CD4-positive, CD25-positive, alpha-beta regulatory T cell (primary cell): Measurements from ENCODE around the gene MIEF1. TPM values are rescaled to one million over a fixed set of nuclear protein-coding genes. Genes with fewer than 3 reads are reported as not detected.

Source experiments
- ATAC-seq, 2 donors: fragments of 150-1000 bp; cut with Tn5 transposase; one replicate each; pipeline ENCODE4 v1.10.0; 2021; ENCODE audit warnings: low read depth in 2 of 2, moderate number of reproducible peaks in 2 of 2, moderate library complexity in 1 of 2
- DNase-seq, 3 donors: peaks; one replicate each; pipeline versions ENCODE4 v3.0.0 to v3.0.0-alpha.2; 2012 to 2022; ENCODE audit warnings: mixed read lengths in 1 of 3
- H3K27ac ChIP-seq: one replicate; pipeline ENCODE4 v1.7.0; 2013; ENCODE audit warnings: mild to moderate bottlenecking, low read length; ENCODE audit not compliant: insufficient read depth, poor library complexity, severe bottlenecking
- H3K27me3 ChIP-seq: one replicate; pipeline ENCODE4 v1.7.0; 2013; ENCODE audit warnings: low read length; ENCODE audit not compliant: control insufficient read depth, insufficient read depth
- H3K36me3 ChIP-seq: one replicate; pipeline ENCODE4 v1.7.0; 2013; ENCODE audit warnings: mild to moderate bottlenecking, low read length, moderate library complexity; ENCODE audit not compliant: control insufficient read depth, insufficient read depth
- H3K4me1 ChIP-seq: 2 replicates; pipeline ENCODE4 v1.7.0; 2013; ENCODE audit warnings: mild to moderate bottlenecking, low read length; ENCODE audit not compliant: insufficient read depth, control insufficient read depth, poor library complexity, severe bottlenecking
- H3K4me3 ChIP-seq: one replicate; pipeline ENCODE4 v1.7.0; 2013; ENCODE audit warnings: low read depth, mild to moderate bottlenecking, low read length, moderate library complexity
- H3K9me3 ChIP-seq, 2 experiments: 1 replicate in 1 of 2; 2 replicates in 1 of 2; pipeline ENCODE4 v1.7.0; 2013; ENCODE audit warnings: low read length in 2 of 2, mild to moderate bottlenecking in 1 of 2, moderate library complexity in 1 of 2; ENCODE audit not compliant: control insufficient read depth in 2 of 2
- H3K27ac Mint-ChIP-seq, 3 donors: one replicate each; pipeline ENCODE4 v1.8.0; 2020 to 2022; ENCODE audit warnings: mild to moderate bottlenecking in 3 of 3, mixed read lengths in 3 of 3, moderate library complexity in 2 of 3
- H3K27me3 Mint-ChIP-seq: one replicate; pipeline ENCODE4 v1.8.0; 2022; ENCODE audit warnings: mild to moderate bottlenecking, mixed read lengths
- H3K36me3 Mint-ChIP-seq: one replicate; pipeline ENCODE4 v1.8.0; 2020; ENCODE audit warnings: mixed read lengths
- H3K4me1 Mint-ChIP-seq, 4 donors: one replicate each; pipeline ENCODE4 v1.8.0; 2020 to 2022; ENCODE audit warnings: mixed read lengths in 4 of 4, mild to moderate bottlenecking in 1 of 4
- H3K4me3 Mint-ChIP-seq, 4 donors: one replicate each; pipeline ENCODE4 v1.8.0; 2020 to 2022; ENCODE audit warnings: mild to moderate bottlenecking in 4 of 4, mixed read lengths in 4 of 4, moderate library complexity in 3 of 4
- H3K9me3 Mint-ChIP-seq, 7 donors: one replicate each; pipeline ENCODE4 v1.8.0; 2020 to 2022; ENCODE audit warnings: mixed read lengths in 7 of 7, mild to moderate bottlenecking in 3 of 7, moderate library complexity in 2 of 7
- polyA plus RNA-seq, 4 donors: library from polyadenylated mRNA; unstranded; fragments of 300-500 nt; fragmentation: Illumina TruSeq; gene quantifications; one replicate each; pipeline ENCODE4 v1.2.3, GENCODE V29; 2021
- total RNA-seq: library from RNA; stranded (reverse); gene quantifications from one replicate; pipeline ENCODE4 v1.2.3, GENCODE V29; 2022

Gene MIEF1
- total and polyA plus RNA-seq, 5 donors from 2014 or later, result 16.0 to 39.8 (median 28.9) TPM

- no peaks in the 10 kb centered on the region for H3K36me3 ChIP-seq
- no peaks in the 10 kb centered on the region for H3K27me3 ChIP-seq
- H3K27ac ChIP-seq, result no peak overlapping the region
- peaks cover 7% of the 10 kb centered on the region for H3K4me1 ChIP-seq
- peaks cover 52% of the 10 kb centered on the region for H3K27me3 Mint-ChIP-seq
- peaks cover 0 to 6% (median 0%) of the 10 kb centered on the region in 7 donors for H3K9me3 Mint-ChIP-seq
- peak overlapping the region in 2 of 4 donors; percentile 53 to 66 for H3K4me3 Mint-ChIP-seq
- no peak overlapping the region for H3K27ac Mint-ChIP-seq
- no peak for ATAC-seq
- DNase-seq, result no peak
- peaks cover 0 to 18% (median 5%) of the 10 kb centered on the region in 4 donors for H3K4me1 Mint-ChIP-seq
- H3K4me3 ChIP-seq, result no peak overlapping the region
- no peaks in the 10 kb centered on the region for H3K9me3 ChIP-seq
- H3K36me3 Mint-ChIP-seq, result no peaks in the 10 kb centered on the region
Measured at GRCh38 chr22:39458444-39459083, 43.5 kb upstream of the MIEF1 start.

GRCh38 chr22:39459681-39460080 is 42.4 kb upstream of the MIEF1 start:
- Histone ChIP-seq H3K27me3 (no peaks in the 10 kb centered on the region), H3K27ac (no peak overlapping the region), H3K4me3 (no peak overlapping the region), H3K4me1 (peaks cover 7% of the 10 kb centered on the region), H3K9me3 (no peaks in the 10 kb centered on the region), H3K36me3 (no peaks in the 10 kb centered on the region)
- H3K4me3 Mint-ChIP-seq, result peak overlapping the region in 1 of 4 donors; percentile 41
- DNase-seq (no peak), ATAC-seq (no peak)
- no peaks in the 10 kb centered on the region for H3K36me3 Mint-ChIP-seq
- peaks cover 0 to 6% (median 0%) of the 10 kb centered on the region in 7 donors for H3K9me3 Mint-ChIP-seq
- peaks cover 0 to 18% (median 5%) of the 10 kb centered on the region in 4 donors for H3K4me1 Mint-ChIP-seq
- H3K27me3 Mint-ChIP-seq, result peaks cover 47% of the 10 kb centered on the region
- H3K27ac Mint-ChIP-seq, result no peak overlapping the region

GRCh38 chr22:39462443-39463221 is 39.5 kb upstream of the MIEF1 start:
- H3K9me3 ChIP-seq, result no peaks in the 10 kb centered on the region
- Mint-ChIP-seq H3K4me3 (no peak overlapping the region), H3K27ac (peak overlapping the region in 1 of 3 donors; percentile 90), H3K4me1 (peaks cover 0 to 13% (median 0%) of the 10 kb centered on the region in 4 donors), H3K36me3 (no peaks in the 10 kb centered on the region), H3K9me3 (peaks cover 0 to 6% (median 0%) of the 10 kb centered on the region in 7 donors), H3K27me3 (peaks cover 38% of the 10 kb centered on the region)
- H3K4me3 ChIP-seq, result no peak overlapping the region
- H3K4me1 ChIP-seq, result peaks cover 7% of the 10 kb centered on the region
- H3K36me3 ChIP-seq, result no peaks in the 10 kb centered on the region
- DNase-seq, result no peak
- no peak overlapping the region for H3K27ac ChIP-seq
- H3K27me3 ChIP-seq, result no peaks in the 10 kb centered on the region
- peak in 1 of 2 donors; percentile 27 for ATAC-seq

- H3K4me1 Mint-ChIP-seq, result peaks cover 0 to 10% (median under 1%) of the 10 kb centered on the region in 4 donors
- no peaks in the 10 kb centered on the region for H3K27me3 ChIP-seq
- peaks cover 2% of the 10 kb centered on the region for H3K4me1 ChIP-seq
- H3K36me3 Mint-ChIP-seq, result no peaks in the 10 kb centered on the region
- no peaks in the 10 kb centered on the region for H3K9me3 ChIP-seq
- H3K9me3 Mint-ChIP-seq, result peaks cover 0 to 3% (median 0%) of the 10 kb centered on the region in 7 donors
- ATAC-seq (no peak), DNase-seq (no peak)
- no peak overlapping the region for H3K4me3 ChIP-seq
- peaks cover 35% of the 10 kb centered on the region for H3K27me3 Mint-ChIP-seq
- H3K27ac Mint-ChIP-seq, result peak overlapping the region in 1 of 3 donors; percentile 77
- no peak overlapping the region for H3K27ac ChIP-seq
- no peak overlapping the region for H3K4me3 Mint-ChIP-seq
- no peaks in the 10 kb centered on the region for H3K36me3 ChIP-seq
Measured at GRCh38 chr22:39463277-39463676, 38.8 kb upstream of the MIEF1 start.

GRCh38 chr22:39463931-39464390 is 38.1 kb upstream of the MIEF1 start:
- no peaks in the 10 kb centered on the region for H3K27me3 ChIP-seq
- DNase-seq (no peak), ATAC-seq (no peak)
- no peak overlapping the region for H3K27ac ChIP-seq
- Mint-ChIP-seq H3K9me3 (no peaks in the 10 kb centered on the region), H3K36me3 (no peaks in the 10 kb centered on the region), H3K27ac (no peak overlapping the region), H3K4me1 (peaks cover 0 to 8% (median 2%) of the 10 kb centered on the region in 4 donors), H3K4me3 (no peak overlapping the region), H3K27me3 (peaks cover 31% of the 10 kb centered on the region)
- H3K36me3 ChIP-seq, result no peaks in the 10 kb centered on the region
- H3K4me3 ChIP-seq, result no peak overlapping the region
- H3K9me3 ChIP-seq, result no peaks in the 10 kb centered on the region
- H3K4me1 ChIP-seq, result no peaks in the 10 kb centered on the region

GRCh38 chr22:39466228-39467006 is 35.7 kb upstream of the MIEF1 start:
- no peak overlapping the region for H3K27ac Mint-ChIP-seq

GRCh38 chr22:39467390-39467895 is 34.6 kb upstream of the MIEF1 start:
- no peak overlapping the region for H3K4me3 ChIP-seq
- H3K4me1 ChIP-seq, result peaks cover 6% of the 10 kb centered on the region
- no peaks in the 10 kb centered on the region for H3K27me3 ChIP-seq
- no peak overlapping the region for H3K27ac ChIP-seq
- DNase-seq, result no peak
- no peaks in the 10 kb centered on the region for H3K9me3 ChIP-seq
- Mint-ChIP-seq H3K4me1 (peaks cover 0 to 20% (median 2%) of the 10 kb centered on the region in 4 donors), H3K27ac (no peak overlapping the region), H3K27me3 (peaks cover 9% of the 10 kb centered on the region), H3K36me3 (no peaks in the 10 kb centered on the region), H3K9me3 (no peaks in the 10 kb centered on the region), H3K4me3 (no peak overlapping the region)
- H3K36me3 ChIP-seq, result no peaks in the 10 kb centered on the region
- no peak for ATAC-seq

More at GRCh38 chr22:39466228-39467006, 35.7 kb upstream of the MIEF1 start:
- Mint-ChIP-seq H3K27me3 (peaks cover 9% of the 10 kb centered on the region), H3K4me1 (peaks cover 0 to 11% (median 2%) of the 10 kb centered on the region in 4 donors), H3K4me3 (no peak overlapping the region), H3K36me3 (no peaks in the 10 kb centered on the region), H3K9me3 (no peaks in the 10 kb centered on the region)
- H3K4me3 ChIP-seq, result no peak overlapping the region
- no peaks in the 10 kb centered on the region for H3K36me3 ChIP-seq
- no peak overlapping the region for H3K27ac ChIP-seq
- H3K27me3 ChIP-seq, result no peaks in the 10 kb centered on the region
- no peaks in the 10 kb centered on the region for H3K9me3 ChIP-seq
- ATAC-seq, result no peak
- DNase-seq, result no peak
- H3K4me1 ChIP-seq, result no peaks in the 10 kb centered on the region
